AG08396 (cell line): ENCODE measurements around the gene HMOX1.

Source experiments
- DNase-seq: peaks from one replicate; pipeline ENCODE4 v3.0.0; 2012; ENCODE audit warnings: low spot score, mixed read lengths

The HMOX1 gene

GRCh38 chr22:35406443-35406842, 25.5 kb downstream of the HMOX1 start:
- no peak for DNase-seq

GRCh38 chr22:35407362-35407761, 26.5 kb downstream of the HMOX1 start:
- DNase-seq: no peak

GRCh38 chr22:35409783-35410662, 29.1 kb downstream of the HMOX1 start:
- DNase-seq: no peak

- DNase-seq: no peak
These were observed 29.8 kb downstream of the HMOX1 start for GRCh38 chr22:35410663-35411034.

- no peak for DNase-seq
These were observed 30.2 kb downstream of the HMOX1 start for GRCh38 chr22:35411102-35411501.

GRCh38 chr22:35413624-35414023, 32.7 kb downstream of the HMOX1 start:
- no peak for DNase-seq

GRCh38 chr22:35417606-35418005, 36.7 kb downstream of the HMOX1 start:
- DNase-seq: no peak

GRCh38 chr22:35418088-35418487, 37.2 kb downstream of the HMOX1 start:
- peak; percentile 53 for DNase-seq

GRCh38 chr22:35418731-35419130, 37.8 kb downstream of the HMOX1 start:
- no peak for DNase-seq

GRCh38 chr22:35419756-35420155, 38.9 kb downstream of the HMOX1 start:
- DNase-seq: no peak

- no peak for DNase-seq
These were observed 40.2 kb downstream of the HMOX1 start for GRCh38 chr22:35421121-35421520.

GRCh38 chr22:35422145-35422544, 41.2 kb downstream of the HMOX1 start:
- DNase-seq: no peak

GRCh38 chr22:35422936-35423335, 42.0 kb downstream of the HMOX1 start:
- no peak for DNase-seq

- no peak for DNase-seq
These were observed 43.2 kb downstream of the HMOX1 start for GRCh38 chr22:35424081-35424480.

GRCh38 chr22:35424761-35425160, 43.9 kb downstream of the HMOX1 start:
- DNase-seq: no peak

GRCh38 chr22:35425546-35425945, 44.6 kb downstream of the HMOX1 start:
- no peak for DNase-seq

GRCh38 chr22:35425971-35426800, 45.3 kb downstream of the HMOX1 start:
- DNase-seq: peak; percentile 22

- no peak for DNase-seq
These were observed 45.9 kb downstream of the HMOX1 start for GRCh38 chr22:35426801-35427140.

- DNase-seq: peak; percentile 96
These were observed 50.0 kb downstream of the HMOX1 start for GRCh38 chr22:35430897-35431322.

GRCh38 chr22:35431483-35432227, 50.8 kb downstream of the HMOX1 start:
- no peak for DNase-seq

GRCh38 chr22:35432228-35432905, 51.5 kb downstream of the HMOX1 start:
- DNase-seq: no peak
